Epidermal melanocyte (primary cell): ENCODE measurements around the gene HYOU1.
"Not testable (repeated sequence)": the region's sequence is repeated elsewhere in the genome, so short reads cannot be mapped to it uniquely, and the experiment has no call there.

Source experiments
- DNase-seq: peaks from one replicate; pipeline ENCODE4 v3.0.0; 2011; ENCODE audit warnings: low spot score; ENCODE audit not compliant: insufficient read length

HYOU1 gene

GRCh38 chr11:119046489-119046888, 10.5 kb downstream of the HYOU1 start:
- no peak for DNase-seq

GRCh38 chr11:119044708-119045107, 12.3 kb downstream of the HYOU1 start:
- DNase-seq: peak; percentile 12

- DNase-seq: no peak
These were observed 14.1 kb downstream of the HYOU1 start for GRCh38 chr11:119042927-119043326.

- no peak for DNase-seq
These were observed 15.0 kb downstream of the HYOU1 start for GRCh38 chr11:119041821-119042514.

GRCh38 chr11:119039471-119039870, 17.5 kb downstream of the HYOU1 start:
- not testable (repeated sequence) for DNase-seq

- no peak for DNase-seq
These were observed 18.1 kb downstream of the HYOU1 start for GRCh38 chr11:119038884-119039283.

GRCh38 chr11:119034813-119035212, 22.2 kb downstream of the HYOU1 start:
- no peak for DNase-seq

- not testable (repeated sequence) for DNase-seq
These were observed 23.6 kb downstream of the HYOU1 start for GRCh38 chr11:119033421-119033820.

GRCh38 chr11:119031912-119032280, 25.1 kb downstream of the HYOU1 start:
- DNase-seq: no peak

GRCh38 chr11:119030329-119031047, 26.5 kb downstream of the HYOU1 start, which contains the start of gene SLC37A4:
SLC37A4 (minus strand) TSS chr11:119030877.
- peak; percentile 92 for DNase-seq

- DNase-seq: no peak
These were observed 27.0 kb downstream of the HYOU1 start for GRCh38 chr11:119030029-119030328.

GRCh38 chr11:119029340-119030028, 27.5 kb downstream of the HYOU1 start:
- no peak for DNase-seq

GRCh38 chr11:119029069-119029339, 28.0 kb downstream of the HYOU1 start:
- no peak for DNase-seq

- no peak for DNase-seq
These were observed 28.5 kb downstream of the HYOU1 start for GRCh38 chr11:119028346-119029068.

- no peak for DNase-seq
These were observed 29.3 kb downstream of the HYOU1 start for GRCh38 chr11:119027561-119028345.

- DNase-seq: no peak
These were observed 30.0 kb downstream of the HYOU1 start for GRCh38 chr11:119026970-119027369.

- DNase-seq: no peak
These were observed 30.8 kb downstream of the HYOU1 start for GRCh38 chr11:119025978-119026766.

- DNase-seq: no peak
These were observed 31.5 kb downstream of the HYOU1 start for GRCh38 chr11:119025541-119025940.

GRCh38 chr11:119025099-119025473, 31.9 kb downstream of the HYOU1 start:
- no peak for DNase-seq

GRCh38 chr11:119024430-119025098, 32.4 kb downstream of the HYOU1 start:
- DNase-seq: no peak
